Stimulated activated CD4-positive, alpha-beta T cell treated with anti-CD3 and anti-CD28 coated beads, TNF-alpha, amount 100 ng/mL, for 24 hours (primary cell): ENCODE data around the gene UNC45B.
"Not testable (repeated sequence)": the region's sequence is repeated elsewhere in the genome, so short reads cannot be mapped to it uniquely, and the experiment has no call there.

Experiments
- DNase-seq, 3 experiments: peaks; one replicate each; pipeline ENCODE4 v3.0.0-alpha.2; 2020; ENCODE audit warnings: low read depth in 3 of 3

UNC45B gene, protein sequence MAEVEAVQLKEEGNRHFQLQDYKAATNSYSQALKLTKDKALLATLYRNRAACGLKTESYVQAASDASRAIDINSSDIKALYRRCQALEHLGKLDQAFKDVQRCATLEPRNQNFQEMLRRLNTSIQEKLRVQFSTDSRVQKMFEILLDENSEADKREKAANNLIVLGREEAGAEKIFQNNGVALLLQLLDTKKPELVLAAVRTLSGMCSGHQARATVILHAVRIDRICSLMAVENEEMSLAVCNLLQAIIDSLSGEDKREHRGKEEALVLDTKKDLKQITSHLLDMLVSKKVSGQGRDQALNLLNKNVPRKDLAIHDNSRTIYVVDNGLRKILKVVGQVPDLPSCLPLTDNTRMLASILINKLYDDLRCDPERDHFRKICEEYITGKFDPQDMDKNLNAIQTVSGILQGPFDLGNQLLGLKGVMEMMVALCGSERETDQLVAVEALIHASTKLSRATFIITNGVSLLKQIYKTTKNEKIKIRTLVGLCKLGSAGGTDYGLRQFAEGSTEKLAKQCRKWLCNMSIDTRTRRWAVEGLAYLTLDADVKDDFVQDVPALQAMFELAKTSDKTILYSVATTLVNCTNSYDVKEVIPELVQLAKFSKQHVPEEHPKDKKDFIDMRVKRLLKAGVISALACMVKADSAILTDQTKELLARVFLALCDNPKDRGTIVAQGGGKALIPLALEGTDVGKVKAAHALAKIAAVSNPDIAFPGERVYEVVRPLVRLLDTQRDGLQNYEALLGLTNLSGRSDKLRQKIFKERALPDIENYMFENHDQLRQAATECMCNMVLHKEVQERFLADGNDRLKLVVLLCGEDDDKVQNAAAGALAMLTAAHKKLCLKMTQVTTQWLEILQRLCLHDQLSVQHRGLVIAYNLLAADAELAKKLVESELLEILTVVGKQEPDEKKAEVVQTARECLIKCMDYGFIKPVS

DNA sequence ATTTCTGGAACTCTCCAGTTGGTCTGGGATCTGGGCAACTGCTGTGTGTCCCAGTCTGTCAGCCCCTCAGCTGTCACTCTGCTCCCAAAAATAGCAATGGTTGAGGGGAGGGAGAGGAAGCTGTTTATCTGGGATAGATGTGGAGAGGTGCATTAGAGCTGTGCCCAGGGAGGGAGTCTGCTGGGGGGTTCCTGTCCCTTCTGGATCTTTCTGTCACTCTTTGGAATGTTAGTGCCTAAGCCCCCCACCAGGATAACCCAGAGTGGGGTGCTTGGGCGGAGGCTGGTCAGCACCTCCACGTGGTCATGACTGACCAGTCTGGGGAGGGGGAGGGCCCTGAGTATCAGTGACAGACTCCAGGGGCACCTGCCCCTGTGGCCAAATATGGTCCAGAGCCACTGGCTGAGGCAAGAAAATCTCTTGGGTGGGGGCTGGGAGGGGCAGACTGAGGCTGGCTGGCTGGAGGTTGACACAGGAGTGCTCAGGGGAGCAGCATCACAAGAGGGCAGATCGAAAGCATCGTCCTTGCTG is at the start of gene UNC45B:
UNC45B (plus strand) TSS at position 443 of the 531 bp plus-strand sequence. CDS start 447 bp downstream, outside the sequence.
- no peak for DNase-seq

DNA sequence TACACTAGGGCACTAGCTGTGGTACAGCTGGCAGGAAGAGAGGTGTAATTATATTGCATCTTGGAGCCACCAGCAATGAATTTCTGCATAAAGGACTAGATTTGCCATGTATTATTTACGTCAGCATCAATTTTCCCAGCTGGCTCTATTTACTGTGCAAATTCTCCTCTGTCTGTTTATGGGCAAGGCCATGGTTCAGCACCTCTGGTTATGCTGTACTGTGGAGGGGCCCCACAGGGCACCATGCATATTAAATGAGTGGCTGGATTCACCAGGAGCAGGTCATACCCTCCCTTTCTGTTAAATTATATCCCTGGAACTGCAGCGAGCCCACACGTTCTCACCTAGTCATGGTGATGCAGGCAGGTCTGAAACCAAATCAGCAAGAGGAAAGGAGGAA is 47.7 kb upstream of the UNC45B start:
- no peak for DNase-seq

DNA sequence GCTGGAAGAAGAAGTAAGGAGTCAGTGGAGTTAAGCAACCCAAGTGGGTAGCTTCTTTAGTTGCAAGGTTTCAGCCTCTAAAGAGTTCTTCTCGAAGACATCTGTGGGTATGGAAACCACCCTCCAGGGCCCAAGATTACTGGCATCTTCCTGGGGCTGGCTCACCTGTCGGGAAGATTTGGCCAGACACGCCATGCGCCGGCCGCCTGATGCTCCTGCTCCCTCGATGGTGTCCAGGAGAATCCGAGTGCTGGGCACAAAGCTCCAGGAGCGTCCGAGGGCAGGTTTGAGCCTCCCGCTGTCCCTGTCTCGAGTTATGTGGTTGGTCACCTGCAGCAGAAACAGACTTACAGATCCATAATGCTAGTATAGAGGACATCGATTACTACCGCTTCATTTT is 46.6 kb upstream of the UNC45B start:
- no peak for DNase-seq

DNA sequence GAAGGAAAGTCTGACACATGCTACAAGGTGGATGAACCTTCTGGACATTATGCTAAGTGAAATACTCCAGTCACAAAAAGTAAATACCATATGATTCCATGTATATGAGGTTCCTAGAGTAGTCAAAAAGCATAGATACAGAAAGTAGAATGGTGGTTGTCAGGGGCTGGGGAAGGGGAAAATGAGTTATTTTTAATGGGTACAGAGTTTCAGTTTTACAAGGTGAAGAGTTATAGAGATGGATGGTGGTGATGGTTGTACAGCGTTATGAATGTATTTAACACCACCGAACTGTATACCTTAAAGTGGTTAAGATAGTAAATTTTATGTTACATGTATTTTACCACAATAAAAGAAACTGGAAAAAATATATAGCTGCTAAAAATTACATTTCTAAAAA is 45.9 kb upstream of the UNC45B start:
- no peak for DNase-seq

DNA sequence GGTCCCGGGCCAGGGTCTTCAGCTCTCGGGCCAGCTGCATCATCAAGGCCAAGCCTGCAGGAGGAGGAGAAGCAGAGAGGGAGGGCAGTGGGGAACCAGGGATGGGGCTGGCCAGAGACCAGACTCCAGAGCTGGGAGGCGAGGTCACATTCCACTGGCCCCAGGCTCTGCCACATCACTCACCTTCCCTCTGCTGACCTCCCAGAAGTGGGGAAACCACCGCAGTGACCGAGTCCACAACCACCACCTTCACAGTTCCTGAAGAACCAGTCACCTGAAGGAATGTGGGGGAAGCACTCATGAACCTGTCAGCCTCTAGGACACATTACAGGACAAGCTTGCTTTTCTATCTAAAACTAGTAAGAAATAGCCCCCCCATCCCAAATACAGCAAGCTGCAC is 44.3 kb upstream of the UNC45B start:
- DNase-seq = no peak

DNA sequence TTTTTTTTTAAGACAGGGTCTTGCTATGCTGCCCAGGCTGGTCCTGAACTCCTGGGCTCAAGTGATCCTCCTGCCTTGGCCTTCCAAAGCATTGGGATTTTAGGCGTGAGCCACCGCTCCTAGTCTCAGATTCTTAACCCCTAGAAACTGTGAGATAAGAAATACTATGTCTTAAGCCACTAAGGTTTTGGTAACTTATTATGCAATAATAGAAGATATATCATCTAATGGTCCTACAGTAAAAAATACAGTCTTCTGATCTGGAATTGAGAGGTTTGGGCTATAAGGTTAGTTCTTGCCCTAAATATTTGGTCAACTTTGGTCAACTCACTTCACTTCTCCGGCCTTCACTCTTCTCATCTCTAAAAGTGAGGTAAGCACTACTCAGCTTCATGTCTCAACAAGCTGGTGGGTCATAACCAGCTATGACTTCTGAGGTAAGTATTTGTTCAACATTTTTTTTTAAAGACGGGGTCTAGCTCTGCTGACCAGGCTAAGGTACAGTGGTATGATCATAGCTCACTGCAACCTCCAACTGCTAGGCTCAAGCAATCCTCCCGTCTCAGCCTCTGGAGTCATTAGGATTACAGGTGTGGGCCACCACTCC is 42.7 kb upstream of the UNC45B start:
- DNase-seq = no peak

DNA sequence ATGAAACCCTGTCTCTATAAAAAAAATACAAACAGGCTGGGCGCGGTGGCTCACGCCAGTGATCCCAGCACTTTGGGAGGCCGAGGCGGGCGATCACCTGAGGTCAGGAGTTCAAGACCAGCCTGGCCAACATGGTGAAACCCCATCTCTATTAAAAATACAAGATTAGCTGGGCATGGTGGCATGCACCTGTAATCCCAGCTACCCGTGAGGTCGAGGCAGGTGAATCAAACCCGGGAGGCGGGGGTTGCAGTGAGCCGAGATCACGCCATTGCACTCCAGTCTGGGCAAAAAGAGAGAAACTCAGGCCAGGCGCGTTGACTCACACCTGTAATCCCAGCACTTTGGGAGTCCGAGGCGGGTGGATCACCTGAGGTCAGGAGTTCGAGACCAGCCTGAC is 36.8 kb upstream of the UNC45B start:
- not testable (repeated sequence) for DNase-seq

DNA sequence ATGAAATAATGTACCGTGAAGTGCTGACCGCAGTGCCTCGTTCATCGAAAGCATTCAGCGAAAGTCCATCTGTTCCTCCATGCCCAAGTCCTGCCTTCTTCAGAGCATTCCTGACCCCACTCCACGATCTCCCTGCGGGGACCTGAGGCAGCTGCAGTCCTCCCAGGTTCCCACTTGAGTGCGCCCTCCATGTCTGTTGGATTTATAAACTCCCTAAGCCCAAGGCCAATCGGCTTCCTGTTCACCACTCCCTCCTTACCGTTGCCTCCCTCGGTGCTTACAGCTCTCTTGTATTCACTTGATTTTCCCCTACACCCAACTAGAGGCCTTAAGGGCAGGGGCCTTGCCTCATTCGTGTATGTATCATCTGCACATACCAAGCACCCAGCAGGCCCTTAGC is 30.8 kb upstream of the UNC45B start:
- no peak for DNase-seq

DNA sequence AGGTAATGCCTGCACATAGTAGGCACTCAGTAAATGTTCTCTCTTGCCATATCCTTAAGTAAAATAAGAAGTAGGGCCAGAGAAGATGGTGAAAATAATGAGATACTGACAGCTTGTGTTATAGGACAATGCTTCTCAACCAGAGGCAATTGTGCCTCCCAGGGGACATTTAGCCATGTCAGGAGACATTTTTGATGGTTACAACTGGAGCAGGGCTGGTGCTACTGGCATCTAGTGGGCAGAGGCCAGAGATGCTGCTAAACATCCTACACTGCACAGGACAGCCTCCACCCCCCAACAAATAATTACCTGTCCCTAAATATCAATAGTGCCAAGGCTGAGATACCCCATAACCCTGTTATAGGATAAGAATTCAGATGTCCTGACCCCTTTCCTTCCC is 29.6 kb upstream of the UNC45B start:
- no peak for DNase-seq

DNA sequence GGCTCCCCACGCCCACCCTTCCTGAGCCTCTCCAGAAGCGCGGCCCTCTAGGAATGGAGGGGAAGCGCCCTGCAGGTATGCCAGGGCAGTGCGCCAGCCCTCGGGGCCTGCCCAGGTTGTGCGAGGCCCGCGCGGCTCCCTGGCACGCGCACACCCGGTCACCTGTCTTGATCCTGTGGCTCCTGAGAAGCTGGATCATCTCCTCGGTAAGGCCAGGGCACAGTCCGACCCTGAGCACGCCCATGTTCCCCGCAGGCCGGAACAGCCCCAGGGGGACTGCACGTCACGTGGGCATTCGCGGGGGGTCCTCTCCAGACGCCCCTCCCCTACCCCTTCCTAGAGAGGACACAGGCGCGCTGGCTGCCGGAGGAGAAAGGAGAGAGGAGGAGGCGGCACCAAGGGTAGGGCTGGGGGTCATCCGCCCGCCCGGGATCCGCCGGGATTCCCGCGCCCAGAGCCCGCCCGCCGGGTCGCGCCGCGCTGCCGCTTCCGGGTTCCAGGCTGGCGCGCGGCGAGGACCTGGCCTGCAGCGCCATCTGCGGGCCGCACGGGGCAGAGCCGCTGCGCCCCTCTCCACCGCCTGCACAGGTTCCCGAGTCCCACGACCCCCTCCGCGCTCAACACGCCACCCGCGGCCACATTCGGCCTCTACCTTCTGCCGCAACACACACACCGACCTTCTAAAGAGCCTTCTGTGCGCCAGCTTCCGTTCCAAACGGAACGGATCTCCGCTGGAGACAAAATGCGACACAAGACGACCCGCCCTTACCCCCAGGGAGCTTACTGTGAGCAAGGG is 28.0 kb upstream of the UNC45B start, which contains the start of gene RAD51D:
RAD51D (minus strand) TSS at position 491 of the 796 bp plus-strand sequence; CDS start at position 244, 247 bp downstream.
- DNase-seq = peak; percentile 51 to 76 (median 65)

DNA sequence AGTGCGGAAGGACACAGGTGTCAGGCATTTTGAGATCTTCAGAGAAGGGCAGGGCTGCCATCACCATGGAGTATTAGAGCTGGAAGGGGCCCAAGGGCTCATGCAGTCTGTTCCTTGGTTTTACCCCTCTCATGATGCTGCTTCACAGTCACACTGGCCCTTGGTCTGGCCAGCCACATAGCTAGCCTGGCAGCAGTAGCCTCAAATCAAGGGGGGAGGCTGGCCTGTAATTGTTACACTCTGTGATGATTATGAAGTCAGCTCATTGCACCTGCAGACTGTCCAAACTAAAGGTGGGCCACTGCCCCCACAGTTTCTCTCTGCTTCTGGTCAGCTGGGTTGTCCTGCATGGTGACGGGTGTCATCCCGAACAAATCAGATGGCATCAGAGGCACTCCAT is 26.3 kb upstream of the UNC45B start, which contains the start of gene FNDC8:
FNDC8 (plus strand) TSS at position 301 of the 400 bp plus-strand sequence; CDS start at position 380, 79 bp downstream.
- no peak for DNase-seq

DNA sequence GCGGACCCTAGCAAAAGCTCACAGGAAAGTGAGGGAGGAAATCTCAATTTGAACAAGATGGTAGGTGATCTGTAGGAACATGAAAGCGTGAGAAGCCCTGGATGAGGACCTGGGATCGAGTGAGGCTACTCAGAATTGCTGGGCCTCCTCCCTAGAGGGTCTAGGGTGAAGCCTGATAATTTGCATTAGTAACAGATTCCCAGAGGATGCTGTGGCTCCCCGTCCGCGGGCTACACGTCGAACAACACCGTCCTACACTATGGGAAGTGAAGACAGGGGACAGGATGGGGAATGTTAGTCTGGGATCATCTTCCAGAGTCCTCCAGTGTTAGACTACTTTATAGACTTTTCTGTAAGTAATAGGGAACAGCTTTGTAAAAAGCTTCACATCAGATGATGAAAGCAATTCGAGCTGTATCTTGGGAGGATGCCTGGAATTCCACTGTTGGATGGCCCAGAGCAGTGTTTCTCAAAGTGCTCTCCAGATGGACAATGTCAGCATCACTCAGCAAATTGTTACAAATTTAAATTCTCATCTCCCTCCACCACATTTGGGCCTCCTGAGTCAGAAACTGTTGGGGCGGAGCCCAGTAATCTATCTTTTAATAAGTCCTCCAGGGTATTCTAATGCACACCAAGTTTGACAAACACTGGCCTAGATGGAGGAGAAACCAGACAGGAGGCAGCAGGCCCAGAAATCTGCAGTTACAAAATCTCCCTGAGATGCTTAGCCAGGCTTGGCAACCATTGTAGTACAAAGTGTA is 19.7 kb upstream of the UNC45B start:
- DNase-seq = no peak

DNA sequence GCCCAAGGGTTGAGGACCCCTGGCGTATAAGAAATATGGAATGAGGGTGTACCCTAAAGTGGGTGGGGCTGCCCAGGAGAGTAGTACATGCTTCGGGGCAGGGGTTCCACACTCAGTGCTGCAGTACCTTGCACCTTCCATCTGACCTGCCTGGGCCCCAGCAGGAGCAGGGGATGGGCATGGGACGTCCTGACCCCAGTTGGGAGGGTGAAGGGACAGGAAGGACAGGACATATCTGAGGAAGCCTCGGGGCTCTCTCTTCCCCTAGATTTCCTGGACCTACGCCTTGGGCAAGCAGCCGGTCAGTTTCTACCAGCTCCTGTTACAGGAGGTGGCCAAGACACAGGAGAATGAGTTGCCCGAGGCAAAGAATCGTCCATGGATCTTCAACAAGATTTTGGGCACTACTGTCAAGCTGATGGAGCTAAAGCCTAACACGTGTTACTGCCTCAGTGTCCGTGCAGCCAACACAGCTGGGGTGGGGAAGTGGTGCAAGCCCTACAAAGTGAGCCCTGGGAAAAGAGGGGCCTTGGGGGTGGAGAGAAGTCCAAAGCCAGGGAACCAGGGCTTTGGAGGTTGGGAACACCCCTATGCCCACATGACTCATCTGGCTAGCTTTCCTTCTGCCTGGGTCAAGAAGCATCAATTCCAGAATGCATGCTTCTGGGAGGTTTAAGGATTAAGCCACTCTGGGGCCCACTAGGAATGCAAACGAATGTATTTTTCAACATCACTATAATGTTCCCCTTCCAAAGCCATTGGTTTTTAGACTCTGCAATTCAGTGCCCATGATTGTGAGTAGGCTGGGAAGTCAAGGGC is 18.3 kb upstream of the UNC45B start:
- DNase-seq = no peak

DNA sequence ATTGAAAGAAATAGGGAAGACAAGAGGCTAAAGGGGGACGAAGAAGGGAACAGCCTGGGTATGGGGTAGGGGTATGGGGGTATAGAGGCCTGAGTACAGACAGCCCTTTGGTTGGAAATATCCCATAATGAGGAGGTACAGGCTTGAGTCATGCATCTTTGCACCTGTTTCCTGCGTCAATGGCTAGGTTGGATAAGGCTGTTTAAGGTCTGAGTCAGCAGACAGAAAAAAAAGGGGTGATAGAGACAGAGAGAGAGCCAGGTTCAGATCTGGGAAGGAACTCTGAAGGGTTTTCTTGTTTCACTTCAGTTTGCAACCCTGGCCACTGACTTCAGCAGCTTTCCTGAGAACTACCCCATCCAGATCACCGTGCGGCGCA is 17.7 kb upstream of the UNC45B start:
- DNase-seq = no peak

DNA sequence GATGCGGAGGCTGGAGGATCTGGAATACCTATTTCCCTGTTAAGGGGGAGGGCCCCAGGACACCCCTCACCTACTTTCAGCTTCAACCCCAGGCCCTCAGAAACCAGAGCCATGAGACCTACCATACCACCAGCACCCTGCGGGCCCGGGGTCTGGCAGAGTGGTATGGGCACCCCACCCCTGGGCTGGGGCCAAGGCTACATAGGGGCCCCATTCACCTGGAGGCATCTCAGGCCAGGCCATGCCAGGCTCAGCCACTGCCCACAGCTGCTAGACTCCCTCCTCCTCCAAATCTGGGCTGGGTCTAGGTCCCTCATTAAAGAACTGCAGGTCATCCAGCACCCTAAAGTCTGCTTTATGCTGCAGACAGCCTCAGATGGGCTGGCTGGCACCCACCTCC is 17.2 kb upstream of the UNC45B start:
- no peak for DNase-seq

DNA sequence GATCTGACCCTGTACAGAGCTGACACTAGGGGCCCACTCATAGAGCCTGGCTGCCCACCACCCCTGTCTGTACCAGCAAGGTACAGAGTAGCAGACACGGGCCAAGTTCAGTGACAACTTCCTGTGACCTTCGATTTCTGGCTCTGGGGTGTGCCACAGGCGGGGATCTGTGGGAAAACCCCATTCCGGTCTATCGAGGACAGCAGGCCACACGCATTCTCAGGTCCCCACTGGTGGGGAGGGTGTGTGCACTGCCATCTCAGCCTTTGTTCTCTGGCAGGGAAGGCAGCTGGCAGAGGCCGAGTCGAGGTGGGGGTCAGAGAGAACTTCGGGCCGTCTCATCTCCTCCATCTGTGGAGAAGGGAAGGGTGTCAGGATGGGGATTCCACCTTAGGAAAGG is 15.5 kb upstream of the UNC45B start:
- no peak for DNase-seq

DNA sequence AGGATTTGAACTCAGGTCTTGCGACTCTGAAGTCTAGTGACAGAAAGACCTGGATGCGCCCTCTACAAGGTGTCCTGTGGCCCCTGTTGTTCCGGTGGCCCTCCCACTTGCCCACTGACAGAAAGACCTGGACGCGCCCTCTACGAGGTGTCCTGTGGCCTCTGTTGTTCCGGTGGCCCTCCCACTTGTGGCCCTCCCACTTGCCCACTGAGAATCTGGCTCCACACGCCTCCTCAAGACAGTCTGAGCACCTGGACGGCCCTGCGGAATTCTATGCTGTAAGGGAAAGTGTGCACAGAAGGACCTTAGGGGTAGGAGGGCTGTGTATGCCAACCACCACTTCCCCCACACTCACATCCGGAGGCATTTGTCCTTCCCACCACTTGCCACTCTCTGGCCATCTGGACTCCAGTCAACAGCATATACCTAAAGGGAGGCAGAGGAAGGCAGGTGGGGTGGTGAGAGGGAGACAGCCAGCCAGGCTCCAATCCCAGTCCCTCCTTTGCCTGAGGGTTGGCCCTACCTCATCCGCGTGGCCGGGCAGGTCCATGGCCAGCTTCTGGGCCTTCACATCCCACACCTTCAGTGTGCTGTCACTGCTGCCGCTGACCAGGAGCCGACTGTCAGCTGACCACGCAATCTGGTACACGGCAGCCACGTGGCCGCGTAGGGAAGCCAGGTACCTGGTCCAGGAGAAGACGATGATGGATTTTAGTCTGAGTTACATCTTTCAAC is 14.6 kb upstream of the UNC45B start:
- DNase-seq = no peak

DNA sequence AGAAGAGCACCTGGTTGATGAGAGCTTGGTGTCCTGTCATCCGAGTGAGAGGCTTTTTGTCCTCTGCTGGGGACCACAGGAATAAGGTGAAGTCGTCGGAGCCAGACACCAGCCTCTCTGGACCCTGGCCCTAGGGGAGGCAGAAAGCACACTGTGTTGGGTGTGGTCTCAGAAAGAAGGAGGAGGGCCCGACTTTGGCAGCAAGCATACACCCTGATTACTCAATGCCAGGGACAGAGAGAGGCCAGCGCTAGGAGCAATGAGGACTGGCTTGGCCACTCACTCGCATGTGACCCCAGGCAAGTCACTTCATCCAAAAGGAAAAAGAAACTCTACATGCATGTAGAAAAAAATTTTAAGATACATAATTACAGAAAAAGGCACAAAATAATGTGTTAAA is 12.3 kb upstream of the UNC45B start:
- DNase-seq = no peak

DNA sequence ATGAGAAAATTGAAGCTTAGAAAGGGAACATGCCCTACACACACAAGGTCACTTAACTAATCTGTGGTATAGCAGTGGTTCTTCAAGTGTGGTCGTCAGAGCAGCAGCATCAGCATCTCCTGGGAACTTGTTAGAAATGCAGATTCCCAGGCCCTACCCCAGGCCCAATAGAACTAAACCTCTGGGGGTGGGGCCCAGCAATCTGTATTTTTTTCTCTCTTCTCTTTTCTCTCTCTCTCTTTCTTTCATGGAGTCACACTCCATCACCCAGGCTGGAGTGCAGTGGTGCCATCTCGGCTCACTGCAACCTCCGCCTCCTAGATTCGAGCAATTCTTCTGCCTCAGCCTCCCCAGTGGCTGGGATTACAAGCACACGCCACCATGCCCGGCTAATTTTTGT is 9.4 kb upstream of the UNC45B start:
- no peak for DNase-seq
